Dendritic cell treated with granulocyte-macrophage colony-stimulating factor and Interleukin-4, amounts not matched to agents 40 ng/mL and 50 ng/mL, for 4 days (primary cell): Measurements from ENCODE around the gene EEF1AKMT3.
A peak's percentile ranks its signal among the peaks of the same experiment; 100 is the strongest.

ENCODE experiments used
- H3K27ac Mint-ChIP-seq: one replicate; pipeline ENCODE4 v1.8.0; 2022; ENCODE audit warnings: mild to moderate bottlenecking, mixed read lengths
- H3K27me3 Mint-ChIP-seq: one replicate; pipeline ENCODE4 v1.8.0; 2022; ENCODE audit warnings: mild to moderate bottlenecking, mixed read lengths
- H3K36me3 Mint-ChIP-seq: one replicate; pipeline ENCODE4 v1.8.0; 2022; ENCODE audit warnings: low read depth, mixed read lengths
- H3K4me1 Mint-ChIP-seq: one replicate; pipeline ENCODE4 v1.8.0; 2022; ENCODE audit warnings: low read depth, mixed read lengths
- H3K4me3 Mint-ChIP-seq: one replicate; pipeline ENCODE4 v1.8.0; 2022; ENCODE audit warnings: mild to moderate bottlenecking, moderate library complexity, mixed read lengths
- H3K9me3 Mint-ChIP-seq: one replicate; pipeline ENCODE4 v1.8.0; 2022; ENCODE audit warnings: mixed read lengths
- intact Hi-C: fragments of 100-400 bp; cut with micrococcal nuclease; formaldehyde crosslinking; loops from one replicate; pipeline ENCODE4 v1.15.0; 2022

Gene EEF1AKMT3

GRCh38 chr12:57823131-57823907 lies 50.9 kb downstream of the EEF1AKMT3 start:
- intact Hi-C loops = no loop called here
- H3K4me1 Mint-ChIP-seq = peaks cover 44% of the 10 kb centered on the region
- no peak overlapping the region for H3K27ac Mint-ChIP-seq
- H3K9me3 Mint-ChIP-seq = no peaks in the 10 kb centered on the region
- H3K4me3 Mint-ChIP-seq = no peak overlapping the region
- peaks cover 99% of the 10 kb centered on the region for H3K36me3 Mint-ChIP-seq
- no peaks in the 10 kb centered on the region for H3K27me3 Mint-ChIP-seq

GRCh38 chr12:57823908-57824640 lies 51.7 kb downstream of the EEF1AKMT3 start:
- Mint-ChIP-seq H3K27ac (no peak overlapping the region), H3K4me1 (peaks cover 40% of the 10 kb centered on the region), H3K36me3 (peaks cover 99% of the 10 kb centered on the region), H3K9me3 (no peaks in the 10 kb centered on the region), H3K4me3 (no peak overlapping the region), H3K27me3 (no peaks in the 10 kb centered on the region)
- intact Hi-C loops = no loop called here

GRCh38 chr12:57825451-57825850 lies 53.0 kb downstream of the EEF1AKMT3 start:
- Mint-ChIP-seq H3K27ac (peak overlapping the region; percentile 21), H3K9me3 (no peaks in the 10 kb centered on the region), H3K4me3 (no peak overlapping the region), H3K27me3 (no peaks in the 10 kb centered on the region), H3K36me3 (peaks cover 96% of the 10 kb centered on the region), H3K4me1 (peaks cover 50% of the 10 kb centered on the region)
- intact Hi-C loops = no loop called here

- H3K4me3 Mint-ChIP-seq = no peak overlapping the region
- no peak overlapping the region for H3K27ac Mint-ChIP-seq
- H3K27me3 Mint-ChIP-seq = no peaks in the 10 kb centered on the region
- H3K9me3 Mint-ChIP-seq = no peaks in the 10 kb centered on the region
- peaks cover 48% of the 10 kb centered on the region for H3K4me1 Mint-ChIP-seq
- H3K36me3 Mint-ChIP-seq = peaks cover 88% of the 10 kb centered on the region
- intact Hi-C loops = no loop called here
These were observed 54.0 kb downstream of the EEF1AKMT3 start for GRCh38 chr12:57826400-57826799.

GRCh38 chr12:57826966-57827365 lies 54.6 kb downstream of the EEF1AKMT3 start:
- no peaks in the 10 kb centered on the region for H3K9me3 Mint-ChIP-seq
- H3K27me3 Mint-ChIP-seq = no peaks in the 10 kb centered on the region
- peaks cover 82% of the 10 kb centered on the region for H3K36me3 Mint-ChIP-seq
- no peak overlapping the region for H3K27ac Mint-ChIP-seq
- H3K4me1 Mint-ChIP-seq = peaks cover 50% of the 10 kb centered on the region
- intact Hi-C loops = no loop called here
- no peak overlapping the region for H3K4me3 Mint-ChIP-seq

- Mint-ChIP-seq H3K4me3 (no peak overlapping the region), H3K36me3 (peaks cover 65% of the 10 kb centered on the region), H3K4me1 (peaks cover 48% of the 10 kb centered on the region), H3K27me3 (no peaks in the 10 kb centered on the region), H3K27ac (no peak overlapping the region), H3K9me3 (no peaks in the 10 kb centered on the region)
- intact Hi-C loops = no loop called here
These were observed 56.8 kb downstream of the EEF1AKMT3 start for GRCh38 chr12:57829025-57829777.

- peak overlapping the region; percentile 37 for H3K27ac Mint-ChIP-seq
- intact Hi-C loops = no loop called here
- H3K4me1 Mint-ChIP-seq = peaks cover 58% of the 10 kb centered on the region
- no peaks in the 10 kb centered on the region for H3K27me3 Mint-ChIP-seq
- no peak overlapping the region for H3K4me3 Mint-ChIP-seq
- peaks cover 53% of the 10 kb centered on the region for H3K36me3 Mint-ChIP-seq
- H3K9me3 Mint-ChIP-seq = no peaks in the 10 kb centered on the region
These were observed 58.0 kb downstream of the EEF1AKMT3 start for GRCh38 chr12:57830393-57830792.
